HG03196 (cell line): ENCODE results near the gene ABLIM1.

Experiments
- ATAC-seq: cut with Tn5 transposase; IDR thresholded peaks from one replicate; pipeline ENCODE4 v1.9.1; 2021; ENCODE audit not compliant: unreplicated experiment

ABLIM1 gene

GRCh38 chr10:114499630-114500190 lies 158.4 kb downstream of the ABLIM1 start:
- no peak for ATAC-seq

DNA sequence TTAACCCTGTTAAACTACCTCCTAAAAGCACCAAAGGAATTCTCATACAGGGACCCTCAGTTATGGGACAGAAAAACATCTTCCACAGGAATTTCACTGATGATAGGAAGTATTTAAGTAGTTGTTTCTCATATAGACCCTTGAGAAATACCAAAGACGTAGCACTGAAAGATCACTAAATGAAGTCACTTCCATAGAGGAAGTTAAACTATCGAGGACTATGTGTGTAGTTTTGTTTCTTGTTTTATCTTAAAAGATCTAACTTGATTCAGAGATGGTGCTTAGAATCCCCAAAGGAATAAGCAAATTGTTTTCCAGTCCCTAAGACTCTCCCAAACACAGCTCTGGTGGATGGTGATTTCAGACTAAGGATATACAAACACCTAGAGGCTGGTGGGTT lies 159.0 kb downstream of the ABLIM1 start:
- no peak for ATAC-seq

- ATAC-seq: no peak
Measured at GRCh38 chr10:114498413-114499111, 159.5 kb downstream of the ABLIM1 start.

GRCh38 chr10:114495303-114495702 lies 162.8 kb downstream of the ABLIM1 start:
- ATAC-seq: no peak

DNA sequence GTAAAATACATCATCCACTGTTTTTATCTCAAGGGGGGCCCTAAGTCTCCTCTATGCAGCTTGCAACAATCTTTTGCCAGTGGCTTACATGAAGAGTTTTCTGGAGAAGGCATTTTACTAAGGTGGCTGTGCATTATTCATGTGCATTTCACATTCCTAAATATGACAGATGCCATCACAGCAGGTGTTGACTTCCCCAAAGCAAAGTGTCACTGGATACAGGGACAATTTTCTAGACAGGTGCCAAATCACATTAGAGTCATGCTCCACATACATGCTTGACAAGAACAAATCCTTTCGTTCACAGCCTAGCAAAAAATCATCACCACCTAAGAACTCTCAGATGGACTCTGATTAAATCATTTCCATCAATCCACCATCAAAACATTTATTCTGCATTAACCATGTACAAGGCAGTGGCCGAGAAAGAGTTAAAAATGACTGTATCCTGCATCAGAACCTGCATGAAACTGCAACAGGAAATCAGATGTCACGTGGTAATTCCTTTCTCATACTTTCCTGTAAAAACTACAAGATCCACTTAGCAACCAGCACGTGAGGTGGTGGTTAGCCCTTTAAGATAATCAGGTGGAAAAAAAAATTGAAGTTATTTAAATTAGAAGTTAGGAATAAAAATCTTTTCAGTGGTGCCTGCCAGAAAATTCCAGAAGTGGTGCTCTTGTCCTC lies 165.6 kb downstream of the ABLIM1 start:
- ATAC-seq: no peak

DNA sequence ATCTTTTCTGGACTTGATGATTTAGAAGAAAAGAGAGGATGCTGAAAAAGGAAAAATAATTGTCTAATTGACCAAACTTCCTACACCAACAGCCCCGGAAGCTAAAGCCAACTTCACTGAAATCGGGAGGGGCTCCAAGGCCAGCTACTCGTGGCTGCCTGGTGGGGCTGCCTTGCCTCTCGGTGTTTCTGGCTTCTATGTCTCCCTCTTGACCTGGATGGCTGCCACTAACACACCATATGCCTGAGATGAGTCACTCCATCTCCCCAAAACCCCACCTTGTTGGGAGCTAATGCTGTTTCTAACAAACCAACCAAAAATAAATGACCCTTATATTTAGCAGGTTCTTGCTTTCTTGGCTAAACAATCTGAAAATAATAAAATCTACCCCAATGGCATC lies 166.1 kb downstream of the ABLIM1 start:
- ATAC-seq: no peak

DNA sequence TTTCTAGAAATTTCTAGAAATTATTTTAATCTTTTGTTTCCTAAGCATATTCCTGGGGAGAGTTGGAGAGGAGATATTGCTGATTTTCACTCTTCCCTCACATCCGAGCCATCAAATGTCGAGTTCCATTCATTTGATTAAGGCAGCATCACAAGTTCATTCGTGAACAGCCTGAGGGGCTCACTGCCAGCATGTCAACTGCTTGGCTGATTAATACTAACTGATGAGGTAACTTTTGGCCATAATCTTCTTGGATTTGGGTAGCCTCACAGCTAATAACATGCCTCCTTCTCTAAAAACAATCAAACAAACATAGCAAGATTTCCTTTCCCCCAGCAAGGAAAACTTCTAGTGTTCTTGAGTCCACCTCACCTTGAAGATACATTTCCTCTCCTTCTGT lies 166.7 kb downstream of the ABLIM1 start:
- ATAC-seq: no peak

GRCh38 chr10:114489521-114490310 lies 168.4 kb downstream of the ABLIM1 start:
- ATAC-seq: no peak

DNA sequence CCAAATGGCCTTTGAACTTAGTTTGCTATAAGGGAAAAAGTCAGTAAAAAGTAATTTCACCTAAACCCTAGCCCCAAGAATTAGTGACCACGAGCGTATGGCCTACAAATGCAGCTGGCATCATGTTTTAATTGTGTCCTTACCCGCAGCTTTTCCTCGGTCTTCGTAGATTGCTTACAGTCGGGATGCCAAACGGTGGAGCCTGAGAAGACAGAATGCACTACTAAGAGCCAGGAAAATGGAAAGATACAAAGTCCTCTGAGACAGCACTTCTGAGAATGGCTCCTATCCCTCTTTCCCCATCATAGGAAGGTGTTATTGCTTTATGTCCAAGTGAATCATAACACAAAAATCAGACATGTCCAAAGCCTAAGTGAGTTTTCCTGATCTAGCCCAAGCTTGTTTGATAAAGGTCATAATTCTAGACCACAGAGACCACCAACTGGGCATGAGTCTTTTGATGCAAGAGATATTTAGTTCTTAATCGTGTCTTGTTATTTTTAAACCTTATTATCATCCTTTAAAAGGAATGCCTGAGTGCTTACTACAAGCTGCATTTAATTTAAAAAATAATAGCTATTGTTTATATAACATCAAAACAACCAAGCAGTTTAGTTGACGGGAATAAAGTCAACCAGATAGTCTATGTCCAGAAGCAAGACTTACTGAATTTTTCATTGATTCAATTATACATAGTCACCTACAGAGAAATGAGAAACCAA lies 170.1 kb downstream of the ABLIM1 start:
- ATAC-seq: no peak

DNA sequence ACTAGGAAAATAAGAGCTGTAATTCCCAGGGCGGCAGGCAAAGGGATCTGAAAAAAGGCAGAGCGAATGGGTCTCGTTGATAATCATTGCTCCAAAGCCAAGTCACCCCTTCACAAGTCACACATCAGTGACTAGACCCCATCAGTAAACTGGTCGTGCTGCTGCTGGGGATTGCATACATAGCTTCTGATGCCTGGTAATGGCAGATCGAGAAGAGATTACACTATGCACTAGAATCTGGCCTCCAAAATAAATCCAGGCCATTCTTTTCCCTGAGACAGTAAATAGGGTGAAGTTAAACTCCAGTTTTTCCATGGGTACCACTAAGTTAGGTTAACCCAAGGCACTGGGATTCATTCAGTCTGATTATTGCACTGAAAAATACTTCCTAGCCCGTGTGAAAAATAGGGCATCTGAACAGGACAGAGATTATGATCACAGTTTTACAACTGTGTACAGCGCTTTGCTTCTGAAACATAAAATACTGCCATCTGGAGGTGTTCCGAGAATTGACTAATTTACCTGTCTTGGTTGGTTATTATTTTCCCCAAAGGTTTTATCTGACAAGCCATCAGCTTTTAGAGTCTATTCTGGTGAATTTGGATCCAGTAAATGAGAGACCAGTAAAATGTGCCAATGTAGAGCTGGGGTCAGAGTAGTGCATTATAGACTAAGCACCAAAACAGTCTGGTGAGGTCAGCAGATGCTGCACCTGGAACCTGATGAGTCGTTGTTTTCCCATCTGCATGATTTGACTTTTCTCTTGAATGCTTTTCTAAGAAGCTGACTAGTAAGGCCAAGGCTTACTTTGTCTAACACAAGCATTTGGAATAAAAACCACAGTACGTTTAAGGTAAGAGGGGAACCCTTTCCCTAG lies 170.9 kb downstream of the ABLIM1 start:
- no peak for ATAC-seq

DNA sequence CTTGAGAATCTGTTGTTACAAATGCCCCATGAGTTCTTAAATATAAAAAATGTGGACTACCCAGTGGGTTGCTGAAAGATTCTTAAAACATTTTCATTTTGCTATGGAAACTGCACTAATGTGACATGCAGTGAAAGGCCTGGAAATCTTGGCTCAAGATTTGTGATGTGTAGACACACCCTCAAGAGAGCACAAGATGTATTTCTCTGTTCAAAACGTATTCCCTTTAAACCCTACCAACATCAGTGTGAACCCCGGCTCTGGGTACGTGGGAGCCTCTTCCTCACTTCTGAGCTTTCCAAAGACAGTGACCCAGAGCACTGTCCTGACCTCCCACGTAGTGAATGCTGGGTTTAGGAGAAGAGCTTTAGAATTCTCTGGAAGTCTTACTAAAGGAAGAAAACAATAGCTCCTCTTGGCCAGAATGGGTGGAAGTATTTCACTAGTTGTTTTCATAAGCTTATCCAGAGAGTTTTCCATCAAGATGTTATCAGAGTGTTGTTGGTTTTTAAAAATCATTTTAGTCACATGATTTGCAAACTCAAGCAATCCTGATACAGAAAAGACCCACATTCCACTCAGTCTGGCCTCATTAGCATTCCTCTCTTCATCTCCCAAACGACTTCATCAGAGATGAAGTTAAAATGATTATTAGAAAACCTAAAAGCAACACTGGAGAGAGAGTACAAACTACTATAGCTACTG lies 172.2 kb downstream of the ABLIM1 start:
- ATAC-seq: no peak

- no peak for ATAC-seq
Measured at GRCh38 chr10:114483575-114483974, 174.5 kb downstream of the ABLIM1 start.

DNA sequence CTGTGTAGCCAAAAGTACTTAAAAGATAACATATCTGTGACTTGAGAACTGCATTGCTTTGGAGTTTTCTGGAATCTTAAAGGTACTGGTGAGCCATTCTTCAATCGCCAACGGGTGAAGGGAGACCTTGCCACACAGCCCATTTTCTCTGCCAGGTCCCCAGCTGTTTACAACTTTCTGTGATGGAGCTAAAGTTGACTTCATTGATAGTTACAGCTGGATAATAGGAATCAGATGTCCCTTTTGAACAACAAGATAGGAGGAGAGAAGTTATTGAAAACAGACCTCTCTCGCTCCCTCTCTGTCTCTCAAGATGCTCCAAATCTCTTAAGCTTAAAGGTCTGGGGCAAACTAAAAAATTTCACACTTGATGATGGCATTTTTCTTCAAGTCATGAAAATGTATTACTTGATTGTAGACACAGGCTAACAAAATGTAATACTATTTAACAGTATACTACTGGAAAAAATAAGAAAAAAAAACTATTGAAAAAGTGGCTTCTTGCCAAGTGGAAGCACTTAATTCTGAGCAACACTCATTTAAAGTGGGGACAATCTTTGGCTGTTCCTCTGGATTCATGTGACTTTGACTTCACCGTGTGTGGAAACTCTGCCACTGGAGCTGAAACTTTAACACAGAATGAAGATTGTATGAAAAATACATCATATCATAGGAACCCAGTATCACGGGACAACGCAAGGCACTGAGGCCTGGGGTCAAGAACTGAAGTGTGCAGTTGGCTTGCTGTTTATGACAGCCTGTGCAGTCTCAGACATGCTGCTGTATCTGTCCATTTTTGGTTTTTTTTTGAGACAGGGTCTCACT lies 175.4 kb downstream of the ABLIM1 start:
- no peak for ATAC-seq

GRCh38 chr10:114481055-114481454 lies 177.0 kb downstream of the ABLIM1 start:
- ATAC-seq: no peak

GRCh38 chr10:114479836-114480235 lies 178.2 kb downstream of the ABLIM1 start:
- ATAC-seq: no peak

GRCh38 chr10:114479307-114479706 lies 178.8 kb downstream of the ABLIM1 start:
- ATAC-seq: no peak

DNA sequence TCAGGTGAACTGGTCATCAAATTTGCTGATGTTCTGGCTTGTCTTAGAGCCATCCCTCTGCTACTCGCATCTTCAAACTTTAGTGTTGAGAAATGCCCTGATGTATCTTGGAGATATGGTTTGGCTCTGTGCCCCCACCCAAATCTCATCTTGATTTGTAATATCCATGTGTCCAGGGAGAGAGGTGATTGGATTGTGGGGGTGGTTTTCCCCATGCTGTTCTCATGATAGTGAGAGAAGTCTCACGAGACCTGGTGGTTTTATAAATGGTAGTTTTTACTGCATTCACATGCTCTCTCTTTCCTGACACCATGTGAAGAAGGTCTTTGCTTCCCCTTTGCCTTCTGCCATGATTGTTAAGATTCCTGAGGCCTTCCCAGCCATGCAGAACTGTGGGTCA lies 179.8 kb downstream of the ABLIM1 start:
- ATAC-seq: no peak

DNA sequence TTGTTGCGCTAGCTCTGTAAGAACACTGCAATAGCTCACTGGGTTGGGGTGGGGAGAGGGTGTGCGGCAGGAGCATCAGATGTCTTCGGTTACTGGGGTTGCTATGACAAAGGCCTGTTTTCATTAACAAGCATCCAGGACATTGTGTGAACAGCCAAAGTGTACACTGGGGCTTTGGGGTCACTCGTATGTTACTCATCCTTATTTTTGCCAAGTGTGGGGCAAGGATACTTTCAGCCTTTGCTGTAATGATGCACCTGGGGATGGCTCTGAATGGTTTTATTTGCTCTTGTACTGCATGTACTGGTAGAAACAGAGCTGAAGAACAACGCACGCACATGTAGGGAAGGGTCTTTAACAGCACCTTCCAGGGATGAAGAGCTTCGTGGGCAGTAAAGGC lies 180.8 kb downstream of the ABLIM1 start:
- ATAC-seq: no peak

GRCh38 chr10:114474989-114475388 lies 183.1 kb downstream of the ABLIM1 start:
- no peak for ATAC-seq
